GM19025 (cell line): ENCODE results near the gene PAIP2B.
"Not testable (repeated sequence)": the region's sequence is repeated elsewhere in the genome, so short reads cannot be mapped to it uniquely, and the experiment has no call there.

Experiments used
- ATAC-seq: cut with Tn5 transposase; IDR thresholded peaks from one replicate; pipeline ENCODE4 v1.9.1; 2021; ENCODE audit warnings: mild to moderate bottlenecking, low read depth, moderate library complexity; ENCODE audit not compliant: unreplicated experiment

Gene PAIP2B

GRCh38 chr2:71226965-71227560 is at the start of gene PAIP2B:
Gene PAIP2B, minus strand, starts transcription at chr2:71227103. Its CDS starts 24,514 bp downstream, at chr2:71202589.
- ATAC-seq, result peak; percentile 97

- ATAC-seq, result no peak
Measured at GRCh38 chr2:71275939-71276310, 49.0 kb upstream of the PAIP2B start.

- ATAC-seq, result no peak
Measured at GRCh38 chr2:71269511-71270090, 42.7 kb upstream of the PAIP2B start.

- no peak for ATAC-seq
Measured at GRCh38 chr2:71263386-71263785, 36.5 kb upstream of the PAIP2B start.

GRCh38 chr2:71261534-71261933 is 34.6 kb upstream of the PAIP2B start:
- no peak for ATAC-seq

- ATAC-seq, result no peak
Measured at GRCh38 chr2:71256421-71256820, 29.5 kb upstream of the PAIP2B start.

GRCh38 chr2:71254776-71255175 is 27.9 kb upstream of the PAIP2B start:
- ATAC-seq, result no peak

- ATAC-seq, result no peak
Measured at GRCh38 chr2:71254078-71254477, 27.2 kb upstream of the PAIP2B start.

- ATAC-seq, result no peak
Measured at GRCh38 chr2:71253476-71253875, 26.6 kb upstream of the PAIP2B start.

- ATAC-seq, result no peak
Measured at GRCh38 chr2:71252862-71253261, 26.0 kb upstream of the PAIP2B start.

- no peak for ATAC-seq
Measured at GRCh38 chr2:71250935-71251334, 24.0 kb upstream of the PAIP2B start.

GRCh38 chr2:71244302-71244660 is 17.4 kb upstream of the PAIP2B start:
- no peak for ATAC-seq

- no peak for ATAC-seq
Measured at GRCh38 chr2:71243634-71244301, 16.9 kb upstream of the PAIP2B start.

GRCh38 chr2:71240794-71241193 is 13.9 kb upstream of the PAIP2B start:
- ATAC-seq, result no peak

- ATAC-seq, result no peak
Measured at GRCh38 chr2:71238089-71238488, 11.2 kb upstream of the PAIP2B start.

GRCh38 chr2:71235930-71236587 is 9.2 kb upstream of the PAIP2B start:
- no peak for ATAC-seq

- not testable (repeated sequence) for ATAC-seq
Measured at GRCh38 chr2:71233072-71233471, 6.2 kb upstream of the PAIP2B start.

- ATAC-seq, result peak; percentile 5
Measured at GRCh38 chr2:71226096-71226964, 573 bp downstream of the PAIP2B start.

GRCh38 chr2:71224935-71225334 is 2.0 kb downstream of the PAIP2B start:
- no peak for ATAC-seq

- no peak for ATAC-seq
Measured at GRCh38 chr2:71224457-71224856, 2.4 kb downstream of the PAIP2B start.
